Measurements from ENCODE around the gene CDC42BPB.

The CDC42BPB gene

DNA sequence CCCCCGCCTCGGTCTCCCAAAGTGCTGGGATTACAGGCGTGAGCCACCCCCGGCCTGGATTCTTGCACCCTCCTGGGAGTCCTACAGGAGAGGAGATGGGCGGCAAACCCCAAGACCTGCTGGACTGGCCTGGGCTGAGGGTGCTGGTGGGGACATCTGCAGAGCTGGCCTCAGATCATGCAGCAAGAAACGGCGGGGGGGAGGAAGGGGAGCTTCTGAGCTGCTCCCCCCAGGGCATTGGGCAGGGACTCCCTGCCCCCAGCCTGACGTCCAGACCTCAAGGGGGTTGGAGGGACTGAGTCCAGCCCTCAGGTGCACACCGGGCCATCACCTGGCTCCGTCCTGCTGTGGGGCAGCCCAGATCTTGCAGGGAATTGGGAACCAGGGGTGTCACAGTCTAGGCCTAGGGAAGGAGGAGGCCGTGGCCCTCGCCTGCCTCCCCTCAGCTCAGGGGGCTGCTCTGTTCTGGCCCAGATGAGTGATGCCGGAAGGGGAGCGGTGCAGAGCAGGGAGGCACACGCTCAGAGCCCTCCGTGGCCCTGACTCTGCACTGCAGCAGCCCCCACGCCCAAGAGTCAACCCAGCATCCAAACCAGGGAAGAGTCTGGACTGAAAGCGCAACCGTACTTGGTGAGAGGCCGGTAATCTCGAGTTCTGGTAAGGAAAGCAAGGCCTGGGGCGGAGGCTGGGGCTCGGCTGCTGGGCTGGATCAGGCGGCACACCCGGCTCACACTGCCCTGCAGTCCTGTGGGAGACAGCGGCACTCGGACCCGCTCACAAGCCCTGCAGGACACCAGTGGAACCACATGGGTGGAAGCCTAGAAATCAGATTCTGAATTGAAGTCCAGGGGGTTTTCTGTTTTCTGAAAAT lies 143.8 kb downstream of the CDC42BPB start:
- H4K91ac ChIP-seq (ENCODE audit: low read depth, low read length, poor library complexity): no peak overlapping the region
- no peak overlapping the region for H2AFZ ChIP-seq (ENCODE audit: low read length)
- no peak overlapping the region for H3K4ac ChIP-seq (ENCODE audit: low read length)
- no peak overlapping the region for H2BK5ac ChIP-seq (ENCODE audit: low read length)
- no peak for DNase-seq (ENCODE audit: low spot score)
- H3K23ac ChIP-seq (ENCODE audit: low read depth, low read length, poor library complexity): peak overlapping the region; percentile 11
- no peak overlapping the region for H2AK5ac ChIP-seq (ENCODE audit: low read depth, low read length)
- H4K8ac ChIP-seq (ENCODE audit: low read depth, low read length): peak overlapping the region; percentile 56
- H2BK15ac ChIP-seq (ENCODE audit: low read length): no peak overlapping the region
- no peak overlapping the region for H2BK120ac ChIP-seq (ENCODE audit: low read depth, low read length)
- H3K79me1 ChIP-seq (ENCODE audit: low read depth, low read length): peaks cover 1% of the 10 kb centered on the region
- H3K4me1 ChIP-seq (ENCODE audit: control insufficient read depth in 2 of 2, insufficient read depth in 1 of 2, low read depth in 1 of 2, low read length in 2 of 2): no peaks in the 10 kb centered on the region
- H3K4me2 ChIP-seq (ENCODE audit: insufficient read depth, low read length, poor library complexity, severe bottlenecking): no peak overlapping the region
- no peak overlapping the region for H3K27ac ChIP-seq (replicated peaks; ENCODE audit: low read length)
- H3K36me3 ChIP-seq (replicated peaks in 1 of 2; ENCODE audit: control insufficient read depth in 2 of 2, insufficient read depth in 2 of 2, low read length in 2 of 2): peaks cover 0 to 3% of the 10 kb centered on the region in 2 donors
- peak overlapping the region; percentile 91 for H3K18ac ChIP-seq (ENCODE audit: low read length)
- peak overlapping the region in 1 of 2 donors; percentile 10 for H3K4me3 ChIP-seq (ENCODE audit: low read length in 2 of 2)
- no peaks in the 10 kb centered on the region for H3K9me3 ChIP-seq (replicated peaks in 1 of 2; ENCODE audit: control insufficient read depth in 2 of 2, insufficient read depth in 1 of 2, low read depth in 1 of 2, low read length in 2 of 2)
- no peak overlapping the region for H3K14ac ChIP-seq (ENCODE audit: low read length)
- no peak overlapping the region for H3K9ac ChIP-seq (ENCODE audit: low read depth, low read length, poor library complexity)
- no peak overlapping the region for H2BK12ac ChIP-seq (ENCODE audit: low read length)
- no CpG with 5 or more reads among the region's 28 CpGs for WGBS, 2 donors (ENCODE audit: extremely low coverage in 2 of 2, insufficient read length in 2 of 2, insufficient replicate concordance in 1 of 2)
- H3K27me3 ChIP-seq (ENCODE audit: control insufficient read depth in 3 of 3, insufficient read depth in 3 of 3, low read depth in 1 of 3, low read length in 3 of 3): no peaks in the 10 kb centered on the region

DNA sequence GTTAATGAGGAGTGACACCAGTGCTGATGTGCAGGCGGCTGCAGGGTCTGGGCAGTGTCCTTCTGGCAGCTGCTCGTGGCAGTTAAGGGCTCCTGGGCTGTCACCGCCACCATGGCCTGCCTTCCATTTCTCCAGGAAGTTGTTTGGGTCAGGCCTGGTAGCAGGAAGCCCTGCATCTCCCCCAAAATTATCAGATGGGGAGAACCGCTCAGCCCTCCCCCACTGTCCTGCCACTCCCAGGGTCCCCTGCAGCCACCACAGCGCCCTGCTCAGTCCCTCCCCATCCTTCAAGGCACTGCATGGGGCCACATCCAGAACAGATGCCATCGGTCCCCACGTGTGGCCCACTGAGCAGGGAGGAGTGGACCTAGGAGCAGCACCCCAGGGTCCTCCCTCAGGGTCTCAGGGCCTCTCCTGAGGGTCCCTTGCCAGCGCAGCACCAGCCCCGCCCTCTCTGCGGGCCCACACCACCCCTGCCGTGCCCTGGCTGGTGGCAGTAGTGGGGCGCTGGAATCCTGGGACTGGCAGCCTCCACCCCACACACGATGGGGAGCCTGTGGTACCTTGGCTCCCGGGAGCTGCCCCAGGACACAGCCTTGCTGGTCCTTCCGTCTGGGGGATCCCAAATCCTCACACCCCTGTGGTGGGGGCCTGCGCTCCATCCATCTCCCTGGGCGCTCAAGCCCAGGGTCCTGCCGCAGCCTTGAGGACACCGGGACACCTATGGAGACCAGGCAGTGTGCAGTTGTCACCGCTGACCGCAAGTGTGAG lies 145.2 kb downstream of the CDC42BPB start:
- H3K14ac ChIP-seq (ENCODE audit: low read length): no peak overlapping the region
- peak overlapping the region; percentile 53 for H3K23ac ChIP-seq (ENCODE audit: low read depth, low read length, poor library complexity)
- H2AFZ ChIP-seq (ENCODE audit: low read length): no peak overlapping the region
- H4K91ac ChIP-seq (ENCODE audit: low read depth, low read length, poor library complexity): no peak overlapping the region
- peaks cover 1% of the 10 kb centered on the region for H3K79me1 ChIP-seq (ENCODE audit: low read depth, low read length)
- H3K4me3 ChIP-seq (ENCODE audit: low read length in 2 of 2): no peak overlapping the region
- no peak overlapping the region for H2BK12ac ChIP-seq (ENCODE audit: low read length)
- H4K8ac ChIP-seq (ENCODE audit: low read depth, low read length): peak overlapping the region; percentile 86
- H3K4me1 ChIP-seq (ENCODE audit: control insufficient read depth in 2 of 2, insufficient read depth in 1 of 2, low read depth in 1 of 2, low read length in 2 of 2): no peaks in the 10 kb centered on the region
- H3K27ac ChIP-seq (replicated peaks; ENCODE audit: low read length): no peak overlapping the region
- H2BK5ac ChIP-seq (ENCODE audit: low read length): no peak overlapping the region
- H3K36me3 ChIP-seq (replicated peaks in 1 of 2; ENCODE audit: control insufficient read depth in 2 of 2, insufficient read depth in 2 of 2, low read length in 2 of 2): peaks cover 2 to 12% of the 10 kb centered on the region in 2 donors
- no peaks in the 10 kb centered on the region for H3K27me3 ChIP-seq (ENCODE audit: control insufficient read depth in 3 of 3, insufficient read depth in 3 of 3, low read depth in 1 of 3, low read length in 3 of 3)
- H3K9ac ChIP-seq (ENCODE audit: low read depth, low read length, poor library complexity): peak overlapping the region; percentile 60
- H2BK120ac ChIP-seq (ENCODE audit: low read depth, low read length): no peak overlapping the region
- H2BK15ac ChIP-seq (ENCODE audit: low read length): no peak overlapping the region
- H3K4me2 ChIP-seq (ENCODE audit: insufficient read depth, low read length, poor library complexity, severe bottlenecking): no peak overlapping the region
- WGBS, 2 donors (ENCODE audit: extremely low coverage in 2 of 2, insufficient read length in 2 of 2, insufficient replicate concordance in 1 of 2): no CpG with 5 or more reads among the region's 21 CpGs
- H2AK5ac ChIP-seq (ENCODE audit: low read depth, low read length): peak overlapping the region; percentile 92
- H3K9me3 ChIP-seq (replicated peaks in 1 of 2; ENCODE audit: control insufficient read depth in 2 of 2, insufficient read depth in 1 of 2, low read depth in 1 of 2, low read length in 2 of 2): peaks cover 0 to 3% of the 10 kb centered on the region in 2 donors
- no peak for DNase-seq (ENCODE audit: low spot score)
- peak overlapping the region; percentile 83 for H3K18ac ChIP-seq (ENCODE audit: low read length)
- H3K4ac ChIP-seq (ENCODE audit: low read length): peak overlapping the region; percentile 81

DNA sequence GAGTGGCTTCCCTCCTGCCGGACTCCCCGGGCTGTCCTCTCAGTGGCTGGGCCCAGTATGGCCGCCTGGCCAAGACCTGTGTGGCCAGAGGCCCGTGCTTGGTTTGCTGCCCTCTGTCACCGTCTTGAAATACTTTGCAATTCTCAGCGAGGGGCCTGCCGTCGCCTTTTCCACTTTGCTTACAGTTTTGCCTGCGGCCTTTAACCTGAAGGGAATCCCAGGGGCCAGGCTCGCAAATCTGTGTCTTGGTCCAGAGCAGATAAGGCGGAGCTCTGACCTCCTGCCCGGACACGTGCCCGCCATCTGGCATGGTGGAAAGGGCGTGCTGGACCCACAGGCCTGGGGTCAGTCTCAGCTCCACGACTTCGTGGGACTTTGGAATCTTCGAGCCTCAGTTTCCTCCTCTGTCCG lies 145.8 kb downstream of the CDC42BPB start:
- no peak overlapping the region for H2BK120ac ChIP-seq (ENCODE audit: low read depth, low read length)
- no peak overlapping the region for H2BK12ac ChIP-seq (ENCODE audit: low read length)
- H3K27me3 ChIP-seq (ENCODE audit: control insufficient read depth in 3 of 3, insufficient read depth in 3 of 3, low read depth in 1 of 3, low read length in 3 of 3): no peaks in the 10 kb centered on the region
- H2AFZ ChIP-seq (ENCODE audit: low read length): no peak overlapping the region
- no peak overlapping the region for H3K23ac ChIP-seq (ENCODE audit: low read depth, low read length, poor library complexity)
- peaks cover 6 to 18% of the 10 kb centered on the region in 2 donors for H3K36me3 ChIP-seq (replicated peaks in 1 of 2; ENCODE audit: control insufficient read depth in 2 of 2, insufficient read depth in 2 of 2, low read length in 2 of 2)
- H3K4me3 ChIP-seq (ENCODE audit: low read length in 2 of 2): no peak overlapping the region
- peak overlapping the region; percentile 42 for H3K18ac ChIP-seq (ENCODE audit: low read length)
- H2BK15ac ChIP-seq (ENCODE audit: low read length): no peak overlapping the region
- no peak overlapping the region for H3K27ac ChIP-seq (replicated peaks; ENCODE audit: low read length)
- H3K9me3 ChIP-seq (replicated peaks in 1 of 2; ENCODE audit: control insufficient read depth in 2 of 2, insufficient read depth in 1 of 2, low read depth in 1 of 2, low read length in 2 of 2): peaks cover 6 to 9% of the 10 kb centered on the region in 2 donors
- no peak overlapping the region for H3K9ac ChIP-seq (ENCODE audit: low read depth, low read length, poor library complexity)
- H4K91ac ChIP-seq (ENCODE audit: low read depth, low read length, poor library complexity): no peak overlapping the region
- H4K8ac ChIP-seq (ENCODE audit: low read depth, low read length): peak overlapping the region; percentile 86
- H3K4ac ChIP-seq (ENCODE audit: low read length): no peak overlapping the region
- no peak for DNase-seq (ENCODE audit: low spot score)
- no CpG with 5 or more reads among the region's 19 CpGs for WGBS, 2 donors (ENCODE audit: extremely low coverage in 2 of 2, insufficient read length in 2 of 2, insufficient replicate concordance in 1 of 2)
- peaks cover 1% of the 10 kb centered on the region for H3K79me1 ChIP-seq (ENCODE audit: low read depth, low read length)
- H2BK5ac ChIP-seq (ENCODE audit: low read length): no peak overlapping the region
- H3K14ac ChIP-seq (ENCODE audit: low read length): no peak overlapping the region
- H2AK5ac ChIP-seq (ENCODE audit: low read depth, low read length): no peak overlapping the region
- H3K4me2 ChIP-seq (ENCODE audit: insufficient read depth, low read length, poor library complexity, severe bottlenecking): no peak overlapping the region
- no peaks in the 10 kb centered on the region for H3K4me1 ChIP-seq (ENCODE audit: control insufficient read depth in 2 of 2, insufficient read depth in 1 of 2, low read depth in 1 of 2, low read length in 2 of 2)

DNA sequence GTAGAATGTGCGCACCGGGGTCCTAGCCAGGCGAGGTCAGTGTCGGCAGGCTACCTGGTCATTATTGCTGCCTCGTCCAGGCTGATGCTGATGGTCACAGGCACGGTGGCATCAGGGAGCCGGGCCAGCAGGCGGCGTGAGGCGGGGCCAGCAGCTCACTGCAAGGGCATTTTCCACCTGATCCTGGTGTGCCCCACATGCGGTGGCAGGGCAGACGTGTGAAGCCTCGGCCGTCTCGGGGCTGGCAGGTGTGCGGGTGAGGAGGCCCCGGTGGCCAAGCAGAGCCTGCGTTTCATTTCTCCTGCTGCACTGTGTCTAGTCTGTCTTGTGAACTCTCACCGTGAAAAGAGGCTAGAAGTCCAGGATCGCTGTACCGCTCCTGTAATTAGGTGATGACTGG lies 146.9 kb downstream of the CDC42BPB start:
- peak overlapping the region; percentile 52 for H3K18ac ChIP-seq (ENCODE audit: low read length)
- no peak overlapping the region for H2AFZ ChIP-seq (ENCODE audit: low read length)
- H2BK15ac ChIP-seq (ENCODE audit: low read length): no peak overlapping the region
- H3K27ac ChIP-seq (replicated peaks; ENCODE audit: low read length): no peak overlapping the region
- H2AK5ac ChIP-seq (ENCODE audit: low read depth, low read length): no peak overlapping the region
- H3K14ac ChIP-seq (ENCODE audit: low read length): no peak overlapping the region
- no peak for DNase-seq (ENCODE audit: low spot score)
- H3K4me3 ChIP-seq (ENCODE audit: low read length in 2 of 2): no peak overlapping the region
- H2BK12ac ChIP-seq (ENCODE audit: low read length): no peak overlapping the region
- no peaks in the 10 kb centered on the region for H3K27me3 ChIP-seq (ENCODE audit: control insufficient read depth in 3 of 3, insufficient read depth in 3 of 3, low read depth in 1 of 3, low read length in 3 of 3)
- no peak overlapping the region for H2BK120ac ChIP-seq (ENCODE audit: low read depth, low read length)
- no peak overlapping the region for H4K8ac ChIP-seq (ENCODE audit: low read depth, low read length)
- H3K9ac ChIP-seq (ENCODE audit: low read depth, low read length, poor library complexity): no peak overlapping the region
- peak overlapping the region; percentile 85 for H3K23ac ChIP-seq (ENCODE audit: low read depth, low read length, poor library complexity)
- peaks cover 8 to 29% of the 10 kb centered on the region in 2 donors for H3K36me3 ChIP-seq (replicated peaks in 1 of 2; ENCODE audit: control insufficient read depth in 2 of 2, insufficient read depth in 2 of 2, low read length in 2 of 2)
- no peak overlapping the region for H4K91ac ChIP-seq (ENCODE audit: low read depth, low read length, poor library complexity)
- no peaks in the 10 kb centered on the region for H3K4me1 ChIP-seq (ENCODE audit: control insufficient read depth in 2 of 2, insufficient read depth in 1 of 2, low read depth in 1 of 2, low read length in 2 of 2)
- no peak overlapping the region for H3K4ac ChIP-seq (ENCODE audit: low read length)
- H2BK5ac ChIP-seq (ENCODE audit: low read length): no peak overlapping the region
- peaks cover 8 to 13% of the 10 kb centered on the region in 2 donors for H3K9me3 ChIP-seq (replicated peaks in 1 of 2; ENCODE audit: control insufficient read depth in 2 of 2, insufficient read depth in 1 of 2, low read depth in 1 of 2, low read length in 2 of 2)
- H3K4me2 ChIP-seq (ENCODE audit: insufficient read depth, low read length, poor library complexity, severe bottlenecking): no peak overlapping the region
- peaks cover 1% of the 10 kb centered on the region for H3K79me1 ChIP-seq (ENCODE audit: low read depth, low read length)
- WGBS, 2 donors (ENCODE audit: extremely low coverage in 2 of 2, insufficient read length in 2 of 2, insufficient replicate concordance in 1 of 2): no CpG with 5 or more reads among the region's 21 CpGs

All from neuronal stem cell (in vitro differentiated cells).